GM12878 (cell line): ENCODE data around the gene AP2A2. TPM values are rescaled to one million over a fixed set of nuclear protein-coding genes. Genes with fewer than 3 reads are reported as not detected.

Experiments used
- ATAC-seq: fragments of 200-7000 bp; cut with Tn5 transposase; 3 replicates; pipeline ENCODE4 v1.9.1; 2020; ENCODE audit warnings: mild to moderate bottlenecking, moderate library complexity
- BruUV-seq: library from RNA; stranded (reverse); fragments of 400-500 nt; replicated peaks from 2 replicates; lab custom pipeline; 2021; lab: Mats Ljungman, UMichigan
- CTCF ChIA-PET: fragments of 300-600 bp; sonication (Branson Sonifier 250); formaldehyde crosslinking; extraction: SDS; loops from one replicate; lab custom pipeline; 2021; ENCODE audit warnings: inconsistent platforms; lab: Yijun Ruan, JAX
- POLR2A ChIA-PET: fragments of 350-600 bp; formaldehyde crosslinking; extraction: SDS; loops from one replicate; lab custom pipeline; 2021; ENCODE audit warnings: inconsistent platforms; lab: Charles Lee
- RAD21 ChIA-PET: fragments of 300-600 bp; sonication (Branson Sonifier 250); formaldehyde crosslinking; loops from one replicate; lab custom pipeline; 2023; ENCODE audit warnings: antibody characterized with exemption; ENCODE audit not compliant: unreplicated experiment; lab: Charles Lee
- SMC1A ChIA-PET: fragments of 300-600 bp; sonication (Branson Sonifier 250); formaldehyde crosslinking; loops from one replicate; lab custom pipeline; 2023; ENCODE audit not compliant: unreplicated experiment, uncharacterized antibody; lab: Charles Lee
- DNase-seq: peaks from one replicate; pipeline ENCODE4 v3.0.0-alpha.2; 2011; ENCODE audit warnings: low read depth, low spot score
- FAIRE-seq: peaks from 3 replicates; lab custom pipeline; 2011; peaks lifted over from hg19 to GRCh38; lab: Jason Lieb, UNC
- H2AFZ ChIP-seq: 2 replicates; pipeline ENCODE4 v1.6.0; 2011; ENCODE audit warnings: low read depth, low read length, control low read depth; ENCODE audit not compliant: control insufficient read depth
- H3K27ac ChIP-seq: 2 replicates; pipeline ENCODE4 v1.5.1; 2011; ENCODE audit warnings: control low read depth; ENCODE audit not compliant: control insufficient read depth, insufficient read depth
- H3K27me3 ChIP-seq, 2 experiments: replicated peaks in 1 of 2; 2 replicates each; pipeline versions ENCODE4 v1.6.0 to v1.6.1; 2011; ENCODE audit warnings: low read length in 1 of 2; ENCODE audit not compliant: control insufficient read depth in 2 of 2, insufficient read depth in 2 of 2
- H3K36me3 ChIP-seq, 2 experiments: 2 replicates each; pipeline ENCODE4 v1.5.1; 2011; ENCODE audit warnings: low read length in 1 of 2; ENCODE audit not compliant: control insufficient read depth in 2 of 2, insufficient read depth in 2 of 2
- H3K4me1 ChIP-seq: 2 replicates; pipeline ENCODE4 v1.6.1; 2011; ENCODE audit warnings: mild to moderate bottlenecking, low read length, moderate library complexity, mixed read lengths; ENCODE audit not compliant: control insufficient read depth, insufficient read depth
- H3K4me2 ChIP-seq: 2 replicates; pipeline ENCODE4 v1.6.0; 2011; ENCODE audit warnings: control low read depth; ENCODE audit not compliant: control insufficient read depth, insufficient read depth
- H3K4me3 ChIP-seq: fragments of 200-600 bp; sonication (generic); 2 replicates; pipeline ENCODE4 v1.5.1; 2016
- H3K79me2 ChIP-seq: 2 replicates; pipeline ENCODE4 v1.6.0; 2011; ENCODE audit warnings: low read length; ENCODE audit not compliant: control insufficient read depth, insufficient read depth
- H3K9ac ChIP-seq: 2 replicates; pipeline ENCODE4 v1.8.0; 2011; ENCODE audit warnings: low read length, control low read depth, mixed read lengths; ENCODE audit not compliant: control insufficient read depth, insufficient read depth
- H3K9me3 ChIP-seq: replicated peaks from 3 replicates; pipeline ENCODE4 v1.5.1; 2011; ENCODE audit warnings: mild to moderate bottlenecking, low read length; ENCODE audit not compliant: control insufficient read depth, insufficient read depth
- H4K20me1 ChIP-seq: 2 replicates; pipeline ENCODE4 v1.6.0; 2011; ENCODE audit not compliant: control insufficient read depth, insufficient read depth
- CEBPB ChIP-seq, 2 experiments: fragments of 150-350 bp in 1 of 2; IDR thresholded peaks; 2 replicates each; pipeline ENCODE4 v1.6.1; 2012 to 2014; ENCODE audit warnings: low read depth in 2 of 2, low read length in 2 of 2, borderline replicate concordance in 1 of 2, inconsistent platforms in 1 of 2
- DPF2 ChIP-seq: fragments of 450-650 bp; IDR thresholded peaks from 2 replicates; pipeline ENCODE4 v1.6.1; 2017; ENCODE audit warnings: mild to moderate bottlenecking
- EGR1 ChIP-seq, 2 experiments: IDR thresholded peaks; 1 replicate in 1 of 2; 2 replicates in 1 of 2; pipeline ENCODE4 v1.6.1; 2011 to 2012; ENCODE audit warnings: low read depth in 2 of 2, low read length in 2 of 2, borderline replicate concordance in 1 of 2, mild to moderate bottlenecking in 1 of 2, moderate library complexity in 1 of 2
- ELK1 ChIP-seq: IDR thresholded peaks from 2 replicates; pipeline ENCODE4 v1.6.1; 2012; ENCODE audit warnings: low read depth, low read length, improper control_type of control experiment
- ESRRA ChIP-seq: IDR thresholded peaks from 2 replicates; pipeline ENCODE4 v1.6.1; 2012; ENCODE audit warnings: mild to moderate bottlenecking, low read length, improper control_type of control experiment
- HDGF ChIP-seq: fragments of 450-650 bp; IDR thresholded peaks from 2 replicates; pipeline ENCODE4 v1.6.1; 2016; ENCODE audit warnings: antibody characterized with exemption
- IRF3 ChIP-seq: fragments of 450-650 bp; IDR thresholded peaks from 2 replicates; pipeline ENCODE4 v1.6.1; 2014; ENCODE audit warnings: mild to moderate bottlenecking
- LARP7 ChIP-seq: fragments of 450-650 bp; IDR thresholded peaks from 2 replicates; pipeline ENCODE4 v1.6.1; 2017; ENCODE audit warnings: mild to moderate bottlenecking
- MEF2A ChIP-seq: IDR thresholded peaks from 2 replicates; pipeline ENCODE4 v1.6.1; 2011; ENCODE audit warnings: low read depth, mild to moderate bottlenecking, low read length, moderate library complexity; ENCODE audit not compliant: insufficient read depth
- PML ChIP-seq: IDR thresholded peaks from 2 replicates; pipeline ENCODE4 v1.6.1; 2012; ENCODE audit warnings: low read length, inconsistent platforms
- REST ChIP-seq: IDR thresholded peaks from 2 replicates; pipeline ENCODE4 v1.6.1; 2012; ENCODE audit warnings: mild to moderate bottlenecking, low read depth, low read length
- SREBF1 ChIP-seq: IDR thresholded peaks from 2 replicates; pipeline ENCODE4 v1.6.1; 2012; ENCODE audit warnings: mild to moderate bottlenecking, low read length
- STAT3 ChIP-seq: IDR thresholded peaks from 2 replicates; pipeline ENCODE4 v1.6.1; 2011; ENCODE audit warnings: low read depth, low read length, improper control_type of control experiment
- SUZ12 ChIP-seq: fragments of 200-600 bp; sonication (generic); IDR thresholded peaks from one replicate; pipeline ENCODE4 v1.6.1; 2018; ENCODE audit warnings: antibody characterized with exemption, mild to moderate bottlenecking; ENCODE audit not compliant: unreplicated experiment
- ZBTB40 ChIP-seq: fragments of 450-650 bp; IDR thresholded peaks from 2 replicates; pipeline ENCODE4 v1.6.1; 2016; ENCODE audit warnings: mild to moderate bottlenecking, moderate library complexity, borderline replicate concordance
- WGBS: methylation state at CpG from one replicate; pipeline ENCODE4 v1.1.6; 2016; ENCODE audit warnings: low lambda C conversion rate; ENCODE audit not compliant: insufficient replicate concordance, insufficient coverage; ENCODE audit errors: missing lambda C conversion rate; 5-methylcytosine and 5-hydroxymethylcytosine counted together
- in situ Hi-C: fragments of 300-500 bp; cut with MboI; formaldehyde crosslinking; loops from 9 replicates; pipeline ENCODE4 v1.14.3; 2018; ENCODE audit warnings: mixed read lengths
- intact Hi-C: fragments of 100-400 bp; cut with micrococcal nuclease; formaldehyde crosslinking; loops from one replicate; pipeline ENCODE4 v1.14.2; 2022; ENCODE audit not compliant: unreplicated experiment
- polyA plus RNA-seq, 11 experiments: library from polyadenylated mRNA; depleted of rRNA in 4 of 11; unstranded in 6 of 11; stranded (reverse) in 5 of 11; fragments of >200 nt; fragmentation: Nextera tagmentation in 4 of 11; fragmentation: Illumina TruSeq in 1 of 11; extraction: Ambion mirVana in 4 of 11; extraction: Trizol in 1 of 11; gene quantifications; 1 replicate in 1 of 11; 2 replicates in 10 of 11; pipeline versions ENCODE4 v1.2.1 to v1.2.3, GENCODE V29; 2011 to 2016; ENCODE audit warnings: inconsistent platforms in 2 of 11, missing spikeins in 2 of 11, low read depth in 1 of 11
- total RNA-seq, 4 experiments: library from RNA; depleted of rRNA in 3 of 4; stranded (reverse); fragments of >200 nt in 3 of 4; fragmentation: Illumina TruSeq in 1 of 4; extraction: Trizol in 1 of 4; gene quantifications; 2 replicates each; pipeline versions ENCODE4 v1.2.1 to v1.2.3, GENCODE V29; 2013 to 2021

AP2A2 gene
- total and polyA plus RNA-seq, 10 of the 15 experiments (the other 5 are each of a cell fraction or from before 2014, with no cell fraction given), result 0.58 to 48.8 (median 18.2) TPM

GRCh38 chr11:993632-994167 lies 68.0 kb downstream of the AP2A2 start:
- FAIRE-seq, result no peak
- 97% methylated on average over 34 of the region's 35 CpGs for WGBS
- H3K9ac ChIP-seq, result no peak overlapping the region
- peaks cover 10 to 18% of the 10 kb centered on the region in 2 experiments; a peak in 3 of 4 replicates for H3K36me3 ChIP-seq
- DNase-seq, result no peak
- H3K4me1 ChIP-seq, result peaks cover 19% of the 10 kb centered on the region
- H3K9me3 ChIP-seq, result no peaks in the 10 kb centered on the region
- ChIA-PET RAD21 (no interaction called here), SMC1A (no interaction called here), CTCF (interaction anchor here (0.7 kb wide), 1 partner anchor 72 kb away, joined by 3 read pairs; no protein-coding TSS in a partner anchor), POLR2A (no interaction called here)
- H3K4me3 ChIP-seq, result no peak overlapping the region
- BruUV-seq, result no TSS peak
- no peak overlapping the region for H3K27ac ChIP-seq
- no peak overlapping the region for H2AFZ ChIP-seq
- no peak for ATAC-seq
- no peaks in the 10 kb centered on the region for H3K79me2 ChIP-seq
- H4K20me1 ChIP-seq, result no peaks in the 10 kb centered on the region
- in situ Hi-C loops, result no loop called here
- intact Hi-C loops, result no loop called here
- no peak overlapping the region for H3K4me2 ChIP-seq
- H3K27me3 ChIP-seq, result no peaks in the 10 kb centered on the region
- TF ChIP-seq HDGF (no peak), STAT3 (no peak), IRF3 (no peak), ESRRA (no peak), MEF2A (no peak), EGR1 (IDR thresholded peaks at IDR 0.05; ENCODE audit: borderline replicate concordance in 1 of 2, low read depth in 2 of 2, low read length in 2 of 2) (no peak), LARP7 (no peak), SREBF1 (no peak), ZBTB40 (no peak), DPF2 (no peak), PML (no peak), SUZ12 (no peak), REST (no peak), ELK1 (no peak), CEBPB (IDR thresholded peaks at IDR 0.05; ENCODE audit: borderline replicate concordance in 1 of 2, low read depth in 2 of 2, low read length in 2 of 2) (no peak)
